Measurements from ENCODE around the gene PDSS2.
"Not testable (repeated sequence)": the region's sequence is repeated elsewhere in the genome, so short reads cannot be mapped to it uniquely, and the experiment has no call there.

Gene PDSS2

DNA sequence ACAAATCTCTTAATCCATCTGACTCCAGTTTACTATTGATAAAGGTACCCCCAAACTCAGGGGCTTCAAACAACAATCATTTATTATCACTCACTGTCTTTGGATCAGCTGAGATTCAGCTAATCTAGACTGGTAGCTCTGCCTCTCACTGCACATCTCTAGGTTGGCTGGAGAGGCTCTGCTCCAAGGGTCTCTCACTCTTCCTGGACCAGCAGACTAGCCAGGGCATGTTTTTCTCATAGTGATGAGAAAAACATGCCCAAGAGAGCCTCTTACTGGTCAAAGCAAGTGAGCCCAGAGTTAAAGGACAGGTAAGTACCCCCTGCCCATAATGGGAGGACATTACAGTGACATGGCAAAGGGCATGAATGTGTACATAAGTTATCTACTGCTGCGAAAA lies 228.9 kb downstream of the PDSS2 start:
- DNase-seq (ENCODE audit: extremely low read depth in 1 of 2, low read depth in 1 of 2): no peak

DNA sequence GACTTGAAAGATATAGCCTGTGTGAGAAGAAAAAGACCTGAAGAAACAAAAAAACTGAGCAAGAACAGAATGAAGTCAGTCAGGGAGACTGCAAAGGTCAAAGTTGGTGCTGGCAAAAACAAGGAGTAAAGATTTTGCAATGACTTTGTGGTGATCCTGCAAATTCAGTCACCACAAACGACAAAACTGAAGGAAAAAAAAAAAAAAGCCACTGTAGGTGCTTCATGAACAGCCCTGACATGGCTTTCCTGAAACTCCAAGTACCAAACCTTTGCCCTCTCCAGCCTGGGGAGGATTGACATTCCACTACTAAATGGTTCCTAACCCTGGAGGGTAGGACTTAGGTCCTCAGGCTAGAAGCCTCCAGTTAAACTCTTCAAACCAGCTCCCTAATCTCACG lies 229.3 kb downstream of the PDSS2 start:
- DNase-seq (ENCODE audit: extremely low read depth in 1 of 2, low read depth in 1 of 2): no peak

DNA sequence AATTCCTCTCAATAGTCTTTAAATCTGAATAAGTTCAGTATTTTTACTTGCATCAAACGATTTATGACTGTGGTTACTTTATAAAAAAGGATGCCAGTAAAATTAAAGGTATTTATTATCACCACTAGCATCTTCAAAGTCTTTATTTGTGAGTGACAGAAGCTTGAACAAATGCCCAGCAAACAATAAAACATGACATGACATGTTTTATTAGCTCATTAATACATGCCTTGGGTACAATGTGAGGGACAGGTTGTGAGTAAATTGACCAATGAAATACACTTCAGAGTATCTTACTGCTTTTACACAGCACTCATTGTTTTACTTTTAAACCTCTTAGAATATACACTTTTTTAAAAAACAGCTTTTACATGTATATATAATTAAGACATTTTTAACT lies 230.6 kb downstream of the PDSS2 start:
- DNase-seq (ENCODE audit: extremely low read depth in 1 of 2, low read depth in 1 of 2): no peak

DNA sequence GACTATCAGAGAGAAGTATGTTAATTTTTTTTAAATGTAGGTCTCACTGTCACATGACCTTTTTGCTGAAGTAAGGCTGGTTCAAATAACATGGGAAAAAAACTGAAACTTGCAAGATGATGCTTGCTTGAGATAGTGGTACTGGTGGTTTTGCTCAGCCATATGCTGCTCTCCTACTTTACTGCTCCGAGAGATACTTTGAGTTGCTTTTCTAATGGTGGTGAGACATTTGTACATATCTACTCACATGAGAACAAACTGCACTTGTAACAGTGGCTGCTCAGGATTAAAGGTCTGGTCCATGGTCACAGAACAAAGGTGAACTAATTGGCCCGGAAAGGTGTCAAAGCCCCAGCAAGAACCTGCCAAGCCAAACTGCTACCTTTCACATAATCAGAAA lies 237.8 kb downstream of the PDSS2 start:
- no peak for DNase-seq (ENCODE audit: extremely low read depth in 1 of 2, low read depth in 1 of 2)

DNA sequence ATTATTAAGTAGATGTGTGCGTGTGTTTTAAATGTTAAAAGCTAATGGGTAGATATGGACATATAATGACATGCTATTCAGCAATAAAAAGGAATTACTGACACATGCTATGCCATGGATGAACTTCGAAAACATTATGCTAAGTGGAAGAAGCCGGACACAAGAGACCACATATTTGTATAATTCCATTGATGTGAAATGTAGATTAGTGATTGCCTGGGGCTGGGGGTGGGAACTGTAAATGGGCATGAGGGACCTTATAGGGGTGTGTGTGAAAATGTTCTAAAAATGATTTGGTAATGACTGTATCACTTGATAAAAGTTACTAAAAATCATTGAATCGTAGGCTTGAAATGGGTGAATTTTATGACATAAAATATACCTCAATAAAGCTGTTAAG lies 239.5 kb downstream of the PDSS2 start:
- no peak for DNase-seq (ENCODE audit: extremely low read depth in 1 of 2, low read depth in 1 of 2)

DNA sequence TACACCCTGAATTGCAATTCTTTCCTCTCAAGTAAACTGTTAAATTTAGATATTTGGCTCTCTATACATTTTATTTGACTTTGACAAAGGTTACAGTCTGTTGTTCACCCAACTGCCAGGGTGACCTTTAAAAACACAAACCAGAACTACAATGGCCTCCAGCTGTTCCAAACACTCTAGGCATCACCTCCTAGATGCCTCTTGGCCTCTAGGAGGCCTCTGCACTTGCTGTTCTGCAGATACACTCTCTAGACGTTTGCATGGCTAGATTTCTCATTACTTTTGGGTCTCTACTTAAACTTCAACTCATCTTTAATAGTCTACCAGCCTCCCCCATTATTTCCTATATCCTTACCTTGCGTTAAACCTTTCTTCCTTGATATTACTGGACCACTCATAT lies 241.2 kb downstream of the PDSS2 start:
- no peak for DNase-seq (ENCODE audit: extremely low read depth in 1 of 2, low read depth in 1 of 2)

DNA sequence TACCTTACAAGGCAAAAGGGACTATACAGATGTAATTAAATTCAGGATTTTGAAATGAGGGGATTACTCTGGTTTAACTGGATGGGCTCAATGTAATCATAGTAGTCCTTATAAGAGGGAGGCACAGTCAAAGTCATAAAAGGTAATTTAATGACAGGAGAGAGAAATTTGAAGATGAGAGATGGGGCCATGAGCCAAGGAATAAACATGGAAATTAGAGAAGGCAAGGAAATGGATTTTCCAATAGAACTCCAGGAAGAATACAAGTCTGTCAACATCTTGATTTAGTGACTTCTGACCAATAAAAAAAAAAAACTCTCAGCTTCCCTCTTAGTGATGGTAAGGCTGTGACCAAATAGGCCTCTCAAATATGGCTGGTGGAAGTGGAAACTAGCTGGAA lies 242.1 kb downstream of the PDSS2 start:
- no peak for DNase-seq (ENCODE audit: extremely low read depth in 1 of 2, low read depth in 1 of 2)

DNA sequence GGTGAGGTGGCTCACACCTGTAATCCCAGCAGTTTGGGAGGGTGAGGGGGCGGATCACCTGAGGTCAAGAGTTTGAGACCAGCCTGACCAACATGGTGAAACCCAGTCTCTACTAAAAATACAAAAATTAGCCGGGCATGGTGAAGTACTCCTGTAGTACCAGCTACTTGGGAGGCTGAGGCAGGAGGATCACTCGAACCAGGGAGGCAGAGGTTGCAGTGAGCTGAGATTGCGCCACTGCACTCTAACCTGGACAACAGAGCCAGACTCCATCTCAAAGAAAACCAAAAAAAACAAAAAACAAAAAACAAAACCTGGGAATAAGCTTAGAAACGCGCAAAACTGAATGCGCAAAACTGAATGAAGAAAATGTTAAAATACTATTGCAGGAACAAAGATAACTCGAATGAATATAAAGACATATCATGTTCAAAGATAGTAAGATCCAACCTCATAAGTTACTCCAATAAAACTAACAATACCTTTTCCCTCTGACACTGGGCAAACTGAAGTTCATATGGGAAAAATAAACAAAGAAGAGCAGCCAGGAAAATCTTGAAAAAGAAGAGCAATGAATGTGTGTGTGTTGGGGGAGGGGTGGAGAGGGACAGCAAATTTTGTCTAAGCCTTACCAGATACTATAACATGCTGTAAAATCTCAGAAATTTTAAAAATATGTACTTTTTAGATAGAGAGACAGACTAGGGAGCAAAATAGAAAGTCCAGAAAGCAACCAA lies 243.0 kb downstream of the PDSS2 start:
- no peak for DNase-seq (ENCODE audit: extremely low read depth in 1 of 2, low read depth in 1 of 2)

DNA sequence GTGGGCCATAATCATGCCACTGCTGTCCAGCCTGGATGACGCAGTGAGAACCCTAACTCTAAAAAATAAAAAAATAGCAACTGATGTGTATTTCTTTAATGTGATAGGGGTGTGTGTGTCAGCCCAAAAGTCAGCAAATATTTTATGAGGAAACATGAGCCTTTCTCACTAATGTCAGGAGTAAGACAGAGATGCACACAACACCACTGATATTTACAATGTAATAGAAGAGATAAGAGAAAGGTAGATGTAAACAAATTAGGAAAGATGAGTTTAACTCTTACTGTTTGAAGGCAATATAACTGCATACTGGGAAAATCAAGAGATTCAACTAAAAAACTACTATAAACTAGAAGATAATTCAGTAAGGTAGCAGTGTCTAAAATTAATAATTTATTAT lies 244.0 kb downstream of the PDSS2 start:
- DNase-seq (ENCODE audit: extremely low read depth in 1 of 2, low read depth in 1 of 2): no peak

DNA sequence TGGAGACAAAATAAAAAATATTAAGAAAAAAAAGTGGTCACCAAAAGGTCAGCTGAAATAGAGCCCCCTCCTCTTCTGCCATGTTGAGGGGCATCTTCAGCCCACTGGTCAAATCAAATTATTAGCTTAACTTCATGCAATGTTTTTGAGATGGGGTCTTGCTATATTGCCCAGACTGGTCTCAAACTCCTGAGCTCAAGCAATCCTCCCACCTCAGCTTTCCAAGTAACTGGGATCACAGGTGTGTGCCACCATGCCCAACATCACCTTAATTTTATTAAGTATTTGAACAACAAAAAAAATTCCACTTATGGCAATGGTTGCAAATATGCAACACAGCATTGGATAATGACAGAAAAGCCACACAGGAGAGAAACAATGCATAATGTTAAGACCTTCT lies 244.7 kb downstream of the PDSS2 start:
- DNase-seq (ENCODE audit: extremely low read depth in 1 of 2, low read depth in 1 of 2): no peak

DNA sequence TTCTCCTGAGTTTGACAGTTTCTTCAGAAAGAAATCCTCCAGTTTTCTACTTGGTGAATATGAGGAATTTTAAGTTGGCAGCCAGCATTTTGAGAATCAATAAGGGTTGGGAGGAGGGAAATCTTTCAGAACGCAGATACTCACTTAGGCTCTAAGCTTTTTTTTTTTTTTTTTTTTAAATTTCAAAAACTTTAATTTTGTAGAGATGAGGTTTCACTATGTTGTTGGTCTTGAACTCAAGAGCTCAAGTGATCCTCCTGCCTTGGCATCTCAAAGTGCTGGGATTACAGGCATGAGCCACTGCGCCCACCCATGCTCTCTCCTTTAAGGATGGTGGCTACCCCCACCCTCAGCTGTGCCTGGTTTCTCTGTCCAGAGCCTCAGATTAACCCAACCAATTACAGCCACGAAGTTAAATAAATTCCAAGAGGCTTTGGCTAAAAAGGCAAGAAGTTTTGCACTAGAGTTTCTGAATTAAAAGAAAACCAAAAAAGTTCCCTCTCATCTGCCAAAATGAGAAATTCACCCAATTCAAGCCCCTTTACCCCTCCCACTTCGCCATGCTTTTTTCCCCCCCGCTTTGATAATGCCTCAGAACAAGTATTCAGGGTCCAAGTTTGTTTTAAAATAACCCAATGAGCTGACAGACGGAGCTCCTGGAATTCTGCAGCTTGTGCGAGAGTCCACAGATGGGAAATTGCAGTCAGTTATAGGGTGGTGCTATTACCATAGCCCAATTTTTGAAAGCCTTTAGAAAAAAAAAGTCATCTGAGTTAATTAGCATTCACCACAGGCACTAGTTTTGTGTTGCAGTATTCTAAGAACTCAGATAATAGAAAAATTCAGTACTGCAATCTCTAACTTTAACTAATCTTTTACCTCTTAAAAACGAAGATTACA lies 249.7 kb downstream of the PDSS2 start:
- DNase-seq (ENCODE audit: extremely low read depth in 1 of 2, low read depth in 1 of 2): no peak

DNA sequence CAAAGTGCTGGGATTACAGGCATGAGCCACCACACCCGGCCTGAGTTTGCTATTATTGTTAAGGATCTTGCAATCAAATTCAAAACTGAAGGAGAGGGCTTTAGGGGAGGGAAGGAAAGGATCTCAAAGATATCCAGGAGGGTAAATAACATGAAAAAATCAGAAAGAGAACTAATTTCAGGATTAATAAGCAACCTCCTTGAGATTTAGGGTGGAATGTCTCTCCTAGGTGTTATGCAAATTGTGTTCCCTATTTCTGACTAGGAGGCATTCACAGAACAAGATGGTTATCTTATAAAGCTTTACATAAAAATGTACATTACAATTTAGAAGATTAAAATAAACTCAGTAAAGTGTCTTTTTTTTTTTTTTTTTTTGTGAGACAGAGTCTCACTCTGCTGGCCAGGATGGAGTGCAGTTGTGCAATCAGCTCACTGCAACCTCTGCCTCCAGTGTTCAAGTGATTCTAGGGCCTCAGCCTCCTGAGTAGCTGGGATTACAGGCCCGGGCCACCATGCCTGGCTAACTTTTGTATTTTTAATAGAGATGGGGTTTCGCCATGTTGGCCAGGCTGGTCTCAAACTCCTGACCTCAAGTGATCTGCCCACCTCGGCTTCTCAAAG lies 252.0 kb downstream of the PDSS2 start:
- no peak for DNase-seq (ENCODE audit: extremely low read depth in 1 of 2, low read depth in 1 of 2)

DNA sequence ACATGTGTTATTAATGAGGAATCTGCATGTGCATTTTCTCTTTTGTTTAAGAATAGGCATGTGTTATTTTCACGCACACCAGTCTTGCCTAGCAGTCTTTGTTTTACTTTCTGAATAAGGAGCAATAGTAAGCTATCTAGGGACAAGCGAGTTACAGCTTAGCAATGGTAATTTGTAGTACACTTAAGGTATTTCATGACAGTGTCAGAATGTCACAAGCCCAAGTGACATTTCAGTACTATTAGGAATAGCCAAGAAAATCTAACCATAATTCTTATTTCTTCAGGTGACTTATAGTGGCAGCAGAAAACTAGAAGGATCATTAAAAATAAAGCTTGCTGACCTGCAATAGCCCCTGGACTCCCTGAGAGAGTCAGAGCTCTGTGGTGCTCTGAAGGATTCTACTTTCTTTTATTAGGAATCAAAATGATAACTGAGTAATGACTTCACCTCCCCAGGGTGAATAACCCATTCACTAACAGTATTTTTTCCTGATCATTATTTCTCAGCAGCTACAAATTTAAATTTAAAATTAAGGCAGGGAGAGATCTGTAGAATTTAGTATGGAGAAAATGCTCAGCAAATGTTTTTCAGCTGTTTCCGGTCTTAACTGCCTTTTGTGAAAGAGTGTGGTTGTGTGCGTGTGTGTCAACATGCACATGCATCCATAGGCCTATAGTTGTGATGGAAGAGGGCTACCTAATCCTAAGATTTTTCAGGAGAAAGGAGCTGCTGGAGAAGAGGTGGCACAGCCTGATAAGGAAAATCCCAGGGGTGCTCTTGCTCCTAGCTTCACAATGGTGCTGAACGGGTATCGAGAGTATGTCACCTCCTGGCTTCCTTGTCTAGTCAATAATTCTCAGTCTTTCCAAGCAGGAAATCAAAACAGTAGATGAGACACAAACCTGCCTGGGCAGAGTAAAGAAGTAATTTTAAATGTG lies 254.0 kb downstream of the PDSS2 start:
- DNase-seq (ENCODE audit: extremely low read depth in 1 of 2, low read depth in 1 of 2): no peak

DNA sequence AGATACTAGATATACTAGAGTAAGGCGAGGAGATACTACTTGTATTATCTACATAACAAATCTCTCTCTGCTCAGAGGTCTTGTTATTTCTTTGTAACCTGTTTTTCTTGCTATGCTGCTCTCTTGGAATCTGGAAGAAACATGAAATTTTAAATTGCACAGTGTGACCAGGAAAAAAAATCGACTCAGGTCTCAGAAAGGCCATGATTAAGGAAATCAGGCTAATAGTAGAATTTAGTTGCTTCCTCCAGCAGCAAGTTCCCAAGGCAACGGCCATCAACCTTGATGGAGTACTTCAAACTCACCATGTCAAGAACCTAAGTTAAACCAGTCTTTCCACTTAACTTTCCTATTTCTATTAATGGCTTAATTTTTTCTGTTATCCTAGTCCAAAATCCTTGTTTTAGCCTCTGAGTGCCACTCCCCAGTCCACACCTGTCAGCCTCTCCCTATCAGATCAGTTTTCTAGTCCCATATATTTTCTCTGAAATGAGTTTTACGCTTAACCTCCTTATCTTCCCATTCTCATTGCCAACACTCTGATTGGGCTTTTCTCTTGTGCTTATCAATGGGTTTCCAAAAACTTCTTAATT lies 256.4 kb downstream of the PDSS2 start:
- DNase-seq (ENCODE audit: extremely low read depth in 1 of 2, low read depth in 1 of 2): no peak

DNA sequence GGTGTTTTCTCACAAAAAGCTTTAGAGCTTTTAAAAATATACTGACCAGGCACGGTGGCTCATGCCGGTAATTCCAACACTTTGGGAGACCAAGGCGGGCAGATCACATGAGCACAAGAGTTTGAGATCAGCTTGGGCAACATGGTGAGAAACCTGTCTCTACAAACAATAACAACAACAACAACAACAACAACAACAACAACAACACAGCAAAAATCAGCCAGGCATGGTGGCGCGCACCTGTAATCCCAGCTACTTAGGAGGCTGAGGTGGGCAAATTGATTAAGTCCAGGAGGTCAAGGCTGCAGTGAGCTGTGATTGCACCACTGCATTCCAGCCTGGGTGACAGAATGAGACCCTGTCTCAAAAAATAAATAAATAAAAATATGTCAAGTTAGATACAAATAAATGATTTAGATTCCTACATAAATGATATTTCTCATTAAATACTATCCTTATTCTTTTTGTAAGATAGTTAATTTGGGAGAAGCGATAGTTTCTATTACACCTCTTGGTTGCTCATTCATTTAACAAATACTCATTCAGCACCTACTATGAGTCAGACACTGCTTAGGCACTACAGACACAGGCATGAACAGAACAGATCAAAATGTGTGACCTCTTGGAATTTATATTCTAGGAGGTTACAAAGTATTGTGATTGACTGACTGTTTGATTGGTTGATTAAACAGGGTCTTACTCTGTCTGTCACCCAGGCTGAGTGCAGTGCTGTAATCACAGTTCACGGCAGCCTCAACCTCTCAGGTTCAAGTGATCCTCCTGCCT lies 260.5 kb downstream of the PDSS2 start:
- DNase-seq (ENCODE audit: extremely low read depth in 1 of 2, low read depth in 1 of 2): no peak

DNA sequence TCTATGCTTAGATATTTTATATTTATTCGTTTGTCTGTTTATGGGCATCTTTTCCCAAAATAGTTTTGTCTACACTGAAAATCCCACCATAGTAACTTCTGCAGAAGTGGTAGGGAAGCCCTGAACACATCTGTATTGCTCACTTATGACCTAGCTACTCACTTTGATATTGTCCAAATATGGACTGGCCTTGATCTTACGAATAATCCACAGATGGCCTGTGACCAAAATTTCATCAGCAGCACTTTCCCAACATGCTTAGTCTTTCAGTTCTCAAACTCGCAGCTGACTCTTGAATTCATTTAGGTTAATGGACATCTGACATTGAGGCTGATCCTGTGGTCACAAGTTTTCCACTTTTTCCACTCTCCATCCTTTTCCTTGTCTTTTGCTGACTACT lies 263.2 kb downstream of the PDSS2 start:
- no peak for DNase-seq (ENCODE audit: extremely low read depth in 1 of 2, low read depth in 1 of 2)

DNA sequence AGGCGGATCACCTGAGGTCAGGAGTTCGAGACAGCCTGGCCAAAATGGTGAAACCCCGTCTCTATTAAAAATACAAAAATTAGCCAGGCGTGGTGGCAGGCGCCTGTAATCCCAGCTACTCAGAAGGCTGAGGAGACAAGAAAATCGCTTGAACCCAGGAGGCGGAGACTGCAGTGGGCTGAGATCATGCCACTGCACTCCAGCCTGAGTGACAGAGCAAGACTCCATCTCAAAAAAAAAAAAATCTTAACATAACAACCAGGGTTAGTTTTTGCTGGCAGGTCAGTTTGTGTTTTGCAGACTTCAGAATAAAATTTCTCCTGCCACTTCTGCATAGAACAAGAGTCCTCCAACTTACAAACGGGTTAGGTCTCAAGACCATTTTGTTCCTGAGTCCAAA lies 264.6 kb downstream of the PDSS2 start:
- DNase-seq (ENCODE audit: extremely low read depth in 1 of 2, low read depth in 1 of 2): not testable (repeated sequence)

DNA sequence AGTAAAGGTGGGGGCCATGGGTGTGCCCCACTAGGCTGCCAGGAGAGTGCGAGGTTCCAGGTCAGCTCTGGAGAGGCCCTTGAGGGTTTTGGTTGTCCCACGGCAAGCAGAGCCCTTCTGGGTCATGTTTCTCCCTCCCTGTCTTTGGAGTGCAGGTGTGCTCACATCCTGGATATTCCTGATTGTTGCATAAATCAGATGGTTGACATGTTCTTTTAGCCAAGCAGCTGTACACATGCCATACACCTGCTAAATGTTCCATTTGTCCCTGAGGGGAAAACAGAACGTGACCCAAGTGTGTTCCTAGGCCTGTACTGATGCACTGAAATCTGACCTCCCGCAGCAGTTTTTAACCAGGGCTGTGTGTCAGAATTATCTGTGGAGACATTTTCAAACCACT lies 266.5 kb downstream of the PDSS2 start:
- DNase-seq (ENCODE audit: extremely low read depth in 1 of 2, low read depth in 1 of 2): no peak

DNA sequence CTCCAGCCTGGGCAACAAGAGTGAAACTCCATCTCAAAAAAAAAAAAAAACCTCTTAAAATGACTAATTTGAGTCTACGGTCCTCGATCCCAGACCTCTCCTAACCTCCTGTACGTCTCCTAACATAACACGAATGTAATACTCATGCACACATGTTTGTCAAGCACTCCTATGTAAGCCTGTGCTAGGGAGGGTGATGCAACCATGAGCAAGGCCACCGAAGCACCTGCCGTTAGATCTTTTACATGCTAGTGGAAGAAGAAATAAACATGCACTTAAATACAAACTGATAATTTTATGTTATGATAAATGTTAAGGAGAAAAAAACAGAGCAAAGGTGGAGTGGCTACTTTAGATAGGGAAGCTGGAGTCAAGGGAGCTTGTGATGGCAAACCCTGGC lies 271.7 kb downstream of the PDSS2 start:
- DNase-seq (ENCODE audit: extremely low read depth in 1 of 2, low read depth in 1 of 2): no peak

DNA sequence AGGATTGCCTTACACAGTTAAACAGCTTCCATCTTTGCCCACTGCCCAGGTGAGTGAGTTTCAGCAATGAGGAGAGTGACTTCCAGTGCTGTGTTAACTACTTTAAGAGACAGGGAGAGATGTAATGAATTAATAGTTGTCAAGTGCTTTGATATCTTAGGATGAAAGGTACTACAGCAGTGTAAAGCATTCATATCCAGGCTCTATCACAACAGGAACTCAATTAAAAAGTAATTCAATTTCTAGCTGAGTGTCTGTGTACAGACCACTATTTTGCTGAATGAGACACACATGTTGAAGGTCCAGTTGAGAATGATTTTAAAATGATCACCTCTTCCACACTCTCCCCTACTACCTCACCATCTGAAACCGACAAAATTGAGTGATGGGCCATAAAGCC lies 273.3 kb downstream of the PDSS2 start:
- no peak for DNase-seq (ENCODE audit: extremely low read depth in 1 of 2, low read depth in 1 of 2)
